Measurements from ENCODE around the gene SULT2A1.
"Not testable (repeated sequence)": the region's sequence is repeated elsewhere in the genome, so short reads cannot be mapped to it uniquely, and the experiment has no call there.

The SULT2A1 gene, protein sequence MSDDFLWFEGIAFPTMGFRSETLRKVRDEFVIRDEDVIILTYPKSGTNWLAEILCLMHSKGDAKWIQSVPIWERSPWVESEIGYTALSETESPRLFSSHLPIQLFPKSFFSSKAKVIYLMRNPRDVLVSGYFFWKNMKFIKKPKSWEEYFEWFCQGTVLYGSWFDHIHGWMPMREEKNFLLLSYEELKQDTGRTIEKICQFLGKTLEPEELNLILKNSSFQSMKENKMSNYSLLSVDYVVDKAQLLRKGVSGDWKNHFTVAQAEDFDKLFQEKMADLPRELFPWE

DNA sequence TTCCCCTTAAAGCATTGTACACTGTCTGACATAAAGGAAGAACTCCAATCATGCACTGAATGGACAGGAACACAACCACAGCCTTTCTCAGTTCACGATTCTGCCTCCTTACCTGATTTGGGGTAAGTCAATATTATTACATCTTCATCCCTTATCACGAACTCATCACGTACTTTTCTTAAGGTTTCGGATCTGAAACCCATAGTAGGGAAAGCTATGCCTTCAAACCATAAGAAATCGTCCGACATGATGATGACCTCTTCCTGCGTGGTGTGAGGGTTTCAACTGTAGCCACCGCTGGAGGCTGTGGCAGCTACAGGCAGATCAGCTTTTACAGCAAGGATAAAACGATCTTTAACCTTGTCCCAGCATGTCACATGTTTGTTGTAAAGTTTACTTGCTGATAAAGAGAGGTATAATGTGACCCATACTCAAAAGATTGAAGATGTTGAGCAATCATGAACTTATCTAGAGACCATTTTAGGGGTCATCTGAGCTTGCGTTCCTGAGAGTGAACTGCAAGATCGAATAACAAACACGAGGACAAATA lies at the start of gene SULT2A1:
TSS of gene SULT2A1 (minus strand) at position 306 of the 550 bp plus-strand sequence. CDS start at position 248, 58 bp downstream.
- DNase-seq, result no peak

DNA sequence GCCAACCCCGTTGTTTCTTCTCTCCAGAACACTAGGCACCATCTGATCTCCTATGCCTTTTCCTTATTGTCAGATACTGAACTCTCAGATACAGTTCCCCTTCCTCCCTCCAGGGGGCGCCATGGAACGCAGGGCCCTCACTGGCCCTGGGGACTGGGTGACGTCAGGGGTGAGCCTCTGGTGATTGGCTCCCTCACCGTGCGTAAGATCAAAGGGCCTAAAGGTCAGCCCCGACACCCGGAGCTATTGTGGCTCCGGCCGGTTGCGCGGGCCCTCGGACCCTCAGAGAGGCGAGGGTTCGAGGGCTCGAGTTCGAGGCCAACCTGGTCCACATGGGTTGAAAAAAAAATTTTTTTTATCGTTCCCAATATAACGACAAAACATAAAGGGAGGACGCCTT lies 42.5 kb upstream of the SULT2A1 start:
- not testable (repeated sequence) for DNase-seq

DNA sequence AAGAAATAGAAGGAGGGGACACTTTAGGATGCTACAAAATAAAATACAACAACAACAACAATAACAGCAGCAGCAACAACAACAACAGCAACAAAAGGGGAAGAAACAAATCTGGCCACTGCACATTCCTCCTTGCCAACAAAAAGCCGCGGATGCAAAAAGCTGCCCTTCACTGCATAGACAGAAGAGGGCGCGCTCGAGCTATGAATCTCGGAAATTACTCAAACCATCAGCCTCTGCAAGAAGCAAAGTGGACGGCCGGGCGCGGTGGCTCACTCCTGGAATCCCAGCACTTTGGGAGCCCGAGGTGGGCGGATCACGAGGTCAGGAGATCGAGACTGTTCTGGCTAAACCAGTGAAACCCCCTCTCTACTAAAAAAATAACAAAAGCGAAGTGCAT lies 34.0 kb upstream of the SULT2A1 start:
- not testable (repeated sequence) for DNase-seq

DNA sequence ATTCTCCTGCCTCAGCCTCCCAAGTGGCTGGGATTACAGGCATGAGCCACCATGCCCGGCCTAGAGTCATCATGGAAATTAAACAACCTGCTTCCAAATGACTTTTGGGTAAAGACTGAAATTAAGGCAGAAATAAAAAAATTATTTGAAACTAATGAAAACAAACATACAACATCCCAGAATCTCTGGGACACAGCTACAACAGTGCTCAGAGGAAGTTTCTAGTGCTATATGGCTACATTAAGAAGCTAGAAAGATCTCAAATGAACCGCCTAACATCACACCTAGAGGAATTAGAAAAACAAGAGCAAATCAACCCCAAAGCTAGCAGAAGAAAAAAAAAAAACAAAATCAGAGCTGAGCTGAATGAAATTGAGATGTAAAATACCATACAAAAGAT lies 24.1 kb upstream of the SULT2A1 start:
- DNase-seq, result not testable (repeated sequence)

- not testable (repeated sequence) for DNase-seq
Measured at GRCh38 chr19:47909350-47909749, 23.2 kb upstream of the SULT2A1 start.

DNA sequence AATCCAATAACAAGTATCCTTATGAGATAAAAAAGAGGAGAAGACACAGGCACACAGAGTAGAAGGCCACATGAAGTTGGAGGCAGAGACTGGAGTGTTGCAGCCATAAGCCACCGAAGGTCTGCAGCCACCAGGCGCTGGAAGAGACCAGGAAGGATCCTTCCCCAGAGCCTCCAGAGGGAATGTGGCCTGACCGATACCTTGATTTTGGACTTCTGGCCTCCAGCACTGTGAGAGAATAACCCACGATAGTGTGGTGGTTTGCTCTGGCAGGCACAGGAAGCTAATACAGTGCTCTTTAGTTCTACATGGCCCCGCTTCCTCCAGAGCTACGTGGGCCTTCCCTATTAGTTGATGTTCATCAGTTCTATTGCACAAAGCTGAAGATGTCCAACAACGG lies 15.3 kb upstream of the SULT2A1 start:
- DNase-seq, result no peak

- DNase-seq, result no peak
Measured at GRCh38 chr19:47899335-47899734, 13.2 kb upstream of the SULT2A1 start.

GRCh38 chr19:47897861-47898260 lies 11.7 kb upstream of the SULT2A1 start:
- no peak for DNase-seq

- no peak for DNase-seq
Measured at GRCh38 chr19:47896773-47897172, 10.7 kb upstream of the SULT2A1 start.

GRCh38 chr19:47896019-47896418 lies 9.9 kb upstream of the SULT2A1 start:
- DNase-seq, result no peak

DNA sequence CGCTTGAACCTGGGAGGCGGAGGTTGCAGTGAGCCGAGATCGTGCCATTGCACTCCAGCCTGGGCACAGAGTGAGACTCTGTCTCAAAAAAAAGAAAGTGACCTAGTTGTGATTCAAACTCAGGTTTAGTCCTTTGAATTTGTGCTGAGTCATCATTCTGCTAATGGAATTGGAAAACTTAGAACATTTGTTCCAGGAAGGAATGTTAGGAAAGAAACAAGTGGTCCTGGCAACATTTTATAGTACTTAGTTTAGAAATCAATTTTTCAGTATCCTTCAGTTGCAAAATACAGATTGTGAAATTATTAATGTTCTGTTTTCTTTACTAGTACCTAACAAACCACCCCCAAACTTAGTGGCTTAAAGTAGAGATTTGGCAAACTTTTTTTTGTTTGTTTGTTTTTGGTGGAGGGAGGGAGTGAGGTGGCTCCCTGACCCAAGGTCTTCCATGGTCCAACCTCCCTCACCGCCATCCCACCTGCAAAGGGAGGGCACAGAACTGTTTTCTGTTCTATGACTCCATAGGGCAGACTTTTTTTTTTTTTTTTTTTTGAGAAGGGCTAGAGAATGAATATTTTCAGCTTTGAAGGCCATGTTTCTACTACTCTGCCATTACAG lies 9.2 kb upstream of the SULT2A1 start:
- DNase-seq, result no peak

- DNase-seq, result no peak
Measured at GRCh38 chr19:47891923-47892666, 6.0 kb upstream of the SULT2A1 start.

- no peak for DNase-seq
Measured at GRCh38 chr19:47891622-47891922, 5.5 kb upstream of the SULT2A1 start.

DNA sequence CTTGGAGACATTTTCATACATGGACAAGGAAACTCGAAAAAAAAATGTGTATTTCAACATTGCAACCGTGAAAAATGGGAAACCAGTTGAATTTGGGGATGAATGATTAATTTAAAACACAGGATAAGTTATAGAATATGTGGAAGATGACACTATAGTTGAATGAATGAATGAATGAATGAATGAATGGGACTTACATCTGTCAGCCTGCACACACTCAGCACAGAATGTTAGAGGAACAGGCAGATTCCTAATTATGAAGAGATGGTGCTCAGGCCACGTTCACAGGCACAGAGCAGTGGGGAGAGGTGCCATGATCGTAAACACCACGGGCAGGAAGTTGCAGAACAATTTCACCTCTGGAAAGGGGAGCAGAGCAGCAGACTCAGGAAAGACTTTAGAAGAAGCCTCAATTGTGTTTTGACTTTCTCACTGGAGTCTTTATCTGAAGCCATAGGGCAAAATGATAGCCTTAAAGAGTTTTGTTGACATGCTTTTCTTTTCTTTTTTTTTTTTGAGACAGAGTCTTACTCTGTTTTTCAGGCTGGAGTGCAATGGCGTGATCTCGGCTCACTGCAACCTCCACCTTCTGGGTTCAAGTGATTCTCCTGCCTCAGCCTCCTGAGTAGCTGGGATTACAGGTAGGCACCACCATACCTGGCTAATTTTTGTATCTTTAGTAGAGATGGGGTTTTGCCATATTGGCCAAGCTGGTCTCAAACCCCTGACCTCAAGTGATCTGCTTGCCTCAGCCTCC lies 4.9 kb upstream of the SULT2A1 start:
- DNase-seq, result no peak

DNA sequence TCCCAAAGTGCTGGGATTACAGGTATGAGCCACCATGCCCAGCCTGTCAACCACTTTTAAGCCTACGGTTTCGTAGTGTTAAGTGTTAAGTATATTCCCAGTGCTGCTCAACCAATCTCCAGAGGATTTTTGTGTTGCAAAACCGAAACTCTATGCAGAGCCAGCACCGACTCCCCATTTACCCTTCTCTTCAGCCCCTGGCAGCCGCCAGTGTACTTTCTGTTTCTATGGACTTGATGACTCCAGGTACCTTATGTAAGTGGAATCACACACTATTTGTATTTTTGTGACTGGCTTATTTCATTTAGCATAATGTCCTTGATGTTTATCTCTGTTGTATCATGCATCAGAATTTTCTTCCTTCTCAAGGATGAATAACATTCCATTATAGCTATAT lies 1.1 kb downstream of the SULT2A1 start:
- no peak for DNase-seq

GRCh38 chr19:47882890-47883289 lies 3.2 kb downstream of the SULT2A1 start:
- DNase-seq, result no peak

- DNase-seq, result no peak
Measured at GRCh38 chr19:47881757-47882156, 4.4 kb downstream of the SULT2A1 start.

- DNase-seq, result not testable (repeated sequence)
Measured at GRCh38 chr19:47879385-47879784, 6.7 kb downstream of the SULT2A1 start.

GRCh38 chr19:47878906-47879305 lies 7.2 kb downstream of the SULT2A1 start:
- no peak for DNase-seq

DNA sequence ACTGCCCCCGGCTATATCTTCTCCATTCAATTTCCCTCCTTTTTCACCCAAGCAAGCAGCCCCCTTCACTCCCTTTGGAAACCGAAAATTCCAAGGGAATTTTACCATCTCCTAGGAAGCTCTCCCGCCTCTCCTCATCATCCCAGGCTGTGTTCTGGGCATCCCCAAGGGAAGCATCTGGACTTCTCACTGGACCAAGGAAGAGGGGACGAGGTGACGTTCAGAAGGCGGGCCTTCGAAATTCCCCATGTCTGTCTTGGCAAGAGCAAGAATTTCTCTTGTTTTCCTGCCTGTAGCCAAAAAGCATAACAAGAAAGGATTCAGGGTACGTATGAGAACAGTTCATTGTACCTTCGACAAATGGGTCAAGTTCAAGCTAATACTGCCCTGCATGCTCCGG lies 20.9 kb downstream of the SULT2A1 start:
- no peak for DNase-seq

DNA sequence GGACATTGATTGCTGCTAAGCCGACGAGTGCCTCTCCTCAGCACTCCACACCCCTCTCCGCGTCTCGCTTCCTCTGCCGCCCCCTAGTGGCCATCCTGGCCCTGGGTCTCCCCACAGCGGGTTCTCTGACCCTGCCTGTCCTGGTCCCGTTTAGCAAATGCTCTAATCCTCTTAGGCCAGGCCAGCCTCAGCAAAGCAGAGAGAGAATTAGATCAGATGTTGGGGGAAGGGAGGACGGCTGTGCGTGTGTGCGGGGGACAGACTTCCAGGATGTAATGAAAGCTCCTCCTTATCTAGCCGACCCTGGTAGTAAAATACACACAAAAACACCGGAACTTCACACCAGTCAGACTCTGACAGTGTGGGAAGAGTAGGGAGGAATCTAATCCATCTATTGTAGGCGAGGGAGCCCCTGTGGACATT lies 22.6 kb downstream of the SULT2A1 start:
- DNase-seq, result peak; percentile 39 to 93

DNA sequence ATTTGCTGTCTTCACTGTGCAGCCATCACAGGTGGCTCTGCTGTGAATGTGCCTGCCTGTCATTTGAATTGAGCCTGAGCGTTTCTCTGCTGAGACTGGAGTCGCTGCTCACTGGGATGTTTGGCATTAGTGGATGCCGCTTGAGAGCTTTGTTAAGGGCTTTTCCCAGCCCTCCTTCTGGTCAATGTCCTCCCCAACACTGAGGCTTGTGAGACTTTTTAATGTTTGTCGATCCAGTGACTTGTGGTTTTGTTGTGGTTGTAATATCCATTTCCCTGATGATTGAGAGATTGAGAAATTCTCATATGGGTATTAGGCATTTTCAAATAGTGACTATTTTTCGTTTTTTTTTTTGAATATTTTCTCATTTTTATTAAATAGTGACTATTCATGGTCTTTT lies 24.5 kb downstream of the SULT2A1 start:
- no peak for DNase-seq
